Esophagus squamous epithelium (tissue), 4 donors: ENCODE measurements around the gene PIAS4.

Experiments used
- CTCF ChIP-seq, 6 experiments: fragments of 450-650 bp in 4 of 6; fragments of 200-600 bp in 2 of 6; sonication (generic) in 2 of 6; IDR thresholded peaks; one replicate each; pipeline ENCODE4 v1.5.1; 2016 to 2019; ENCODE audit warnings: antibody characterized with exemption in 6 of 6, mild to moderate bottlenecking in 4 of 6, moderate library complexity in 4 of 6
- POLR2A ChIP-seq, 4 donors: fragments of 450-650 bp; IDR thresholded peaks; one replicate each; pipeline ENCODE4 v1.6.1; 2017; ENCODE audit warnings: antibody characterized with exemption in 4 of 4, mild to moderate bottlenecking in 4 of 4, moderate library complexity in 3 of 4

GRCh38 chr19:4032436-4032835 lies 24.9 kb downstream of the PIAS4 start:
- TF ChIP-seq CTCF (IDR thresholded peaks at IDR 0.05) (no peak), POLR2A (IDR thresholded peaks at IDR 0.05) (no peak)
